K562 (cell line): ENCODE measurements around the gene NQO2. TPM values are rescaled to one million over a fixed set of nuclear protein-coding genes. Genes with fewer than 3 reads are reported as not detected.
A peak's percentile ranks its signal among the peaks of the same experiment; 100 is the strongest.

Experiments
- COPS2 ChIP-seq: fragments of 450-650 bp; conservative IDR thresholded peaks from 2 replicates; pipeline ENCODE4 v1.6.1; 2016; ENCODE audit warnings: mild to moderate bottlenecking, moderate library complexity
- DIDO1 ChIP-seq: fragments of 450-650 bp; IDR thresholded peaks from 2 replicates; pipeline ENCODE4 v1.6.1; 2016; ENCODE audit warnings: low read depth, missing biosample characterization, missing genetic modification characterization
- DNMT1 ChIP-seq: fragments of 450-650 bp; IDR thresholded peaks from 2 replicates; pipeline ENCODE4 v1.6.1; 2016; ENCODE audit warnings: antibody characterized with exemption, mild to moderate bottlenecking
- ERF ChIP-seq: fragments of 450-650 bp; formaldehyde crosslinking; IDR thresholded peaks from 2 replicates; pipeline ENCODE4 v1.4.0; 2020; ENCODE audit warnings: mild to moderate bottlenecking, mixed read lengths
- MTA1 ChIP-seq: fragments of 450-650 bp; IDR thresholded peaks from 2 replicates; pipeline ENCODE4 v1.6.1; 2017; ENCODE audit warnings: borderline replicate concordance
- NCOA2 ChIP-seq, 2 experiments: fragments of 450-650 bp; IDR thresholded peaks; 2 replicates each; pipeline ENCODE4 v1.6.1; 2018; ENCODE audit warnings: mild to moderate bottlenecking in 2 of 2, moderate library complexity in 1 of 2; ENCODE audit not compliant: partially characterized antibody in 2 of 2
- NELFE ChIP-seq: IDR thresholded peaks from 2 replicates; pipeline ENCODE4 v1.6.1; 2011; ENCODE audit warnings: mild to moderate bottlenecking; ENCODE audit not compliant: insufficient read depth, insufficient read length
- NFATC3 ChIP-seq: fragments of 450-650 bp; IDR thresholded peaks from 2 replicates; pipeline ENCODE4 v1.6.1; 2017; ENCODE audit warnings: mild to moderate bottlenecking
- SAP30 ChIP-seq: fragments of 200-600 bp; sonication (generic); IDR thresholded peaks from 2 replicates; pipeline ENCODE4 v1.6.1; 2012; ENCODE audit warnings: borderline replicate concordance, low read depth, mild to moderate bottlenecking, moderate library complexity, low read length, control low read depth, inconsistent platforms; ENCODE audit not compliant: insufficient read depth, poor library complexity, severe bottlenecking
- TBP ChIP-seq: optimal IDR thresholded peaks from 2 replicates; pipeline ENCODE3; 2011; ENCODE audit warnings: low read depth, low read length, improper control_type of control experiment
- ZC3H8 ChIP-seq: fragments of 450-650 bp; IDR thresholded peaks from 2 replicates; pipeline ENCODE4 v1.6.1; 2017
- ZNF133 ChIP-seq: fragments of 250-450 bp; sonication (Bioruptor Pico); IDR thresholded peaks from 2 replicates; pipeline ENCODE4 v1.4.0; 2020; ENCODE audit warnings: mild to moderate bottlenecking
- ZNF143 ChIP-seq: sonication (generic); formaldehyde crosslinking; IDR thresholded peaks from 2 replicates; pipeline ENCODE4 v1.9.0; 2022; ENCODE audit warnings: mild to moderate bottlenecking, missing genetic modification reagents
- ZNF146 ChIP-seq: IDR thresholded peaks from one replicate; pipeline ENCODE4 v1.6.1; 2018; ENCODE audit warnings: missing compliant biosample characterization; ENCODE audit not compliant: unreplicated experiment
- ZNF217 ChIP-seq: sonication (generic); formaldehyde crosslinking; IDR thresholded peaks from 2 replicates; pipeline ENCODE4 v1.8.0; 2022; ENCODE audit warnings: mild to moderate bottlenecking, missing genetic modification reagents
- ZNF253 ChIP-seq: fragments of 250-450 bp; sonication (Bioruptor Pico); conservative IDR thresholded peaks from 2 replicates; pipeline ENCODE4 v1.6.1; 2021; ENCODE audit warnings: mild to moderate bottlenecking
- ZNF282 ChIP-seq: sonication (generic); formaldehyde crosslinking; IDR thresholded peaks from 2 replicates; pipeline ENCODE4 v1.8.1; 2023; ENCODE audit warnings: missing genetic modification reagents
- ZNF707 ChIP-seq: fragments of 250-450 bp; sonication (Bioruptor Pico); conservative IDR thresholded peaks from 2 replicates; pipeline ENCODE4 v1.8.0; 2022; ENCODE audit warnings: inconsistent platforms, mild to moderate bottlenecking, moderate library complexity
- ZNF780A ChIP-seq: fragments of 250-450 bp; sonication (Bioruptor Pico); IDR thresholded peaks from 2 replicates; pipeline ENCODE4 v1.5.0; 2021; ENCODE audit warnings: mild to moderate bottlenecking
- polyA plus RNA-seq, 8 experiments: library from polyadenylated mRNA; depleted of rRNA in 4 of 8; stranded (reverse) in 5 of 8; unstranded in 3 of 8; fragments of >200 nt; fragmentation: Nextera tagmentation in 2 of 8; fragmentation: Illumina TruSeq in 1 of 8; extraction: Ambion mirVana in 2 of 8; extraction: Trizol in 1 of 8; gene quantifications; 2 replicates each; pipeline versions ENCODE4 v1.2.1 to v1.2.3, GENCODE V29; 2011 to 2014; ENCODE audit warnings: inconsistent platforms in 1 of 8, missing spikeins in 1 of 8
- total RNA-seq, 7 experiments: library from RNA; depleted of rRNA in 6 of 7; stranded (reverse); fragments of >200 nt in 6 of 7; fragmentation: Illumina TruSeq in 2 of 7; extraction: Trizol in 2 of 7; gene quantifications; 2 replicates each; pipeline versions ENCODE4 v1.2.1 to v1.2.3, GENCODE V29; 2011 to 2021; ENCODE audit warnings: low replicate concordance in 1 of 7
- TF ChIP-seq, protein P1 (sequence below), 3 experiments: IDR thresholded peaks in 2 of 3; conservative IDR thresholded peaks in 1 of 3; 2 replicates each; pipeline ENCODE4 v1.5.1; 2011 to 2012; ENCODE audit warnings: low read length in 3 of 3, mild to moderate bottlenecking in 3 of 3, control low read depth in 2 of 3, improper control_type of control experiment in 1 of 3, inconsistent platforms in 1 of 3, low read depth in 1 of 3, mixed read lengths in 1 of 3, moderate library complexity in 1 of 3; ENCODE audit not compliant: insufficient read depth in 2 of 3
- TF ChIP-seq, protein P2 (sequence below), 2 experiments: fragments of 450-650 bp; IDR thresholded peaks; 2 replicates each; pipeline ENCODE4 v1.6.1; 2018; ENCODE audit warnings: mild to moderate bottlenecking in 2 of 2, low read depth in 1 of 2; ENCODE audit not compliant: partially characterized antibody in 2 of 2
- TF ChIP-seq, protein P3 (sequence below): fragments of 450-650 bp; IDR thresholded peaks from 2 replicates; pipeline ENCODE4 v1.7.1; 2018; ENCODE audit warnings: mild to moderate bottlenecking, low read depth; ENCODE audit not compliant: partially characterized antibody

The NQO2 gene
- total and polyA plus RNA-seq, 9 of the 15 experiments (the other 6 are each of a cell fraction or from before 2014, with no cell fraction given) = 54.6 to 214 (median 116) TPM

DNA sequence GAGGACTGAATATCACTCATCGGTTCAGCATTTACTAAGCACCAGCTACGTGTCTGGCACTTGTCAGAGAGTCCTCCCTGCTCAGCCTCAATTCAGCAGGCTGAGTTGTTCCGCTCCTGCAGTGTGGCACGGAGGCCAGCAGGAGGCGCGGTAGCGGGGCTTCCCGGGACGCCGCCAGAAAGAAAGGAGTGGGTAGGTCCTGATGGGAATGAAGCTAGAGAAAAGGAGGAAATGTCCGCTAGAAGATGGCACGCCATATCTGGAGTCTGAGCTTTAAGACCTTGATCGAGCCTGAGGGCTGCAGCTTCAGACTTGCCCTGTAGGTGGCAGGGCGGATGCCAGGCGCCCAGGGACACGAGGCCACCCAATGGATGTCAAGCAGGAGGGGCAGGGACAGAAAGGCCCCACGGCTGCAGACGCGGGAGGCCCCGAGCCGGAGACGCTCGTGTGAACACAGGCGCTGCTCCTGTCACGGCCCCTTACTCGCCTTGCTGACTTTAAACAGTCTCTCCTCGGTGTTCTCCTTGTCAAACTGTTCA lies 47.1 kb upstream of the NQO2 start (continued):
- TF ChIP-seq, protein P1, sequence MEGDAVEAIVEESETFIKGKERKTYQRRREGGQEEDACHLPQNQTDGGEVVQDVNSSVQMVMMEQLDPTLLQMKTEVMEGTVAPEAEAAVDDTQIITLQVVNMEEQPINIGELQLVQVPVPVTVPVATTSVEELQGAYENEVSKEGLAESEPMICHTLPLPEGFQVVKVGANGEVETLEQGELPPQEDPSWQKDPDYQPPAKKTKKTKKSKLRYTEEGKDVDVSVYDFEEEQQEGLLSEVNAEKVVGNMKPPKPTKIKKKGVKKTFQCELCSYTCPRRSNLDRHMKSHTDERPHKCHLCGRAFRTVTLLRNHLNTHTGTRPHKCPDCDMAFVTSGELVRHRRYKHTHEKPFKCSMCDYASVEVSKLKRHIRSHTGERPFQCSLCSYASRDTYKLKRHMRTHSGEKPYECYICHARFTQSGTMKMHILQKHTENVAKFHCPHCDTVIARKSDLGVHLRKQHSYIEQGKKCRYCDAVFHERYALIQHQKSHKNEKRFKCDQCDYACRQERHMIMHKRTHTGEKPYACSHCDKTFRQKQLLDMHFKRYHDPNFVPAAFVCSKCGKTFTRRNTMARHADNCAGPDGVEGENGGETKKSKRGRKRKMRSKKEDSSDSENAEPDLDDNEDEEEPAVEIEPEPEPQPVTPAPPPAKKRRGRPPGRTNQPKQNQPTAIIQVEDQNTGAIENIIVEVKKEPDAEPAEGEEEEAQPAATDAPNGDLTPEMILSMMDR (IDR thresholded peaks at IDR 0.05 in 2 of 3, conservative IDR thresholded peaks at IDR 0.05 in 1 of 3; ENCODE audit: insufficient read depth in 2 of 3, low read depth in 1 of 3, low read length in 3 of 3) = peak; percentile 98 to 100 (median 99)
- TF ChIP-seq COPS2 (no peak), TBP (no peak), ZNF146 (CRISPR knock-in tag) (no peak), ZNF707 (CRISPR knock-in tag) (no peak), DNMT1 (no peak), DIDO1 (tag) (no peak), ZNF143 (CRISPR knock-in tag) (no peak), ZNF133 (CRISPR knock-in tag) (no peak), NELFE (no peak), ZNF253 (no peak), ZNF217 (CRISPR knock-in tag) (no peak), MTA1 (peak; percentile 58), SAP30 (no peak), ZNF282 (CRISPR knock-in tag) (no peak), ERF (peak; percentile 32; the same call in 1 of the 2 replicates), ZNF780A (CRISPR knock-in tag) (no peak), NCOA2 (IDR thresholded peaks at IDR 0.05; ENCODE audit: partially characterized antibody in 2 of 2) (no peak), NFATC3 (no peak), ZC3H8 (no peak)
- TF ChIP-seq, protein P2, sequence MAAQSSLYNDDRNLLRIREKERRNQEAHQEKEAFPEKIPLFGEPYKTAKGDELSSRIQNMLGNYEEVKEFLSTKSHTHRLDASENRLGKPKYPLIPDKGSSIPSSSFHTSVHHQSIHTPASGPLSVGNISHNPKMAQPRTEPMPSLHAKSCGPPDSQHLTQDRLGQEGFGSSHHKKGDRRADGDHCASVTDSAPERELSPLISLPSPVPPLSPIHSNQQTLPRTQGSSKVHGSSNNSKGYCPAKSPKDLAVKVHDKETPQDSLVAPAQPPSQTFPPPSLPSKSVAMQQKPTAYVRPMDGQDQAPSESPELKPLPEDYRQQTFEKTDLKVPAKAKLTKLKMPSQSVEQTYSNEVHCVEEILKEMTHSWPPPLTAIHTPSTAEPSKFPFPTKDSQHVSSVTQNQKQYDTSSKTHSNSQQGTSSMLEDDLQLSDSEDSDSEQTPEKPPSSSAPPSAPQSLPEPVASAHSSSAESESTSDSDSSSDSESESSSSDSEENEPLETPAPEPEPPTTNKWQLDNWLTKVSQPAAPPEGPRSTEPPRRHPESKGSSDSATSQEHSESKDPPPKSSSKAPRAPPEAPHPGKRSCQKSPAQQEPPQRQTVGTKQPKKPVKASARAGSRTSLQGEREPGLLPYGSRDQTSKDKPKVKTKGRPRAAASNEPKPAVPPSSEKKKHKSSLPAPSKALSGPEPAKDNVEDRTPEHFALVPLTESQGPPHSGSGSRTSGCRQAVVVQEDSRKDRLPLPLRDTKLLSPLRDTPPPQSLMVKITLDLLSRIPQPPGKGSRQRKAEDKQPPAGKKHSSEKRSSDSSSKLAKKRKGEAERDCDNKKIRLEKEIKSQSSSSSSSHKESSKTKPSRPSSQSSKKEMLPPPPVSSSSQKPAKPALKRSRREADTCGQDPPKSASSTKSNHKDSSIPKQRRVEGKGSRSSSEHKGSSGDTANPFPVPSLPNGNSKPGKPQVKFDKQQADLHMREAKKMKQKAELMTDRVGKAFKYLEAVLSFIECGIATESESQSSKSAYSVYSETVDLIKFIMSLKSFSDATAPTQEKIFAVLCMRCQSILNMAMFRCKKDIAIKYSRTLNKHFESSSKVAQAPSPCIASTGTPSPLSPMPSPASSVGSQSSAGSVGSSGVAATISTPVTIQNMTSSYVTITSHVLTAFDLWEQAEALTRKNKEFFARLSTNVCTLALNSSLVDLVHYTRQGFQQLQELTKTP (IDR thresholded peaks at IDR 0.05; ENCODE audit: low read depth in 1 of 2, partially characterized antibody in 2 of 2) = peak in 1 of 2 experiments; percentile 39
- TF ChIP-seq, protein P3, sequence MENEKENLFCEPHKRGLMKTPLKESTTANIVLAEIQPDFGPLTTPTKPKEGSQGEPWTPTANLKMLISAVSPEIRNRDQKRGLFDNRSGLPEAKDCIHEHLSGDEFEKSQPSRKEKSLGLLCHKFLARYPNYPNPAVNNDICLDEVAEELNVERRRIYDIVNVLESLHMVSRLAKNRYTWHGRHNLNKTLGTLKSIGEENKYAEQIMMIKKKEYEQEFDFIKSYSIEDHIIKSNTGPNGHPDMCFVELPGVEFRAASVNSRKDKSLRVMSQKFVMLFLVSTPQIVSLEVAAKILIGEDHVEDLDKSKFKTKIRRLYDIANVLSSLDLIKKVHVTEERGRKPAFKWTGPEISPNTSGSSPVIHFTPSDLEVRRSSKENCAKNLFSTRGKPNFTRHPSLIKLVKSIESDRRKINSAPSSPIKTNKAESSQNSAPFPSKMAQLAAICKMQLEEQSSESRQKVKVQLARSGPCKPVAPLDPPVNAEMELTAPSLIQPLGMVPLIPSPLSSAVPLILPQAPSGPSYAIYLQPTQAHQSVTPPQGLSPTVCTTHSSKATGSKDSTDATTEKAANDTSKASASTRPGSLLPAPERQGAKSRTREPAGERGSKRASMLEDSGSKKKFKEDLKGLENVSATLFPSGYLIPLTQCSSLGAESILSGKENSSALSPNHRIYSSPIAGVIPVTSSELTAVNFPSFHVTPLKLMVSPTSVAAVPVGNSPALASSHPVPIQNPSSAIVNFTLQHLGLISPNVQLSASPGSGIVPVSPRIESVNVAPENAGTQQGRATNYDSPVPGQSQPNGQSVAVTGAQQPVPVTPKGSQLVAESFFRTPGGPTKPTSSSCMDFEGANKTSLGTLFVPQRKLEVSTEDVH = peak; percentile 39
